DOHH2 (cell line): ENCODE measurements around the gene CPLX1.

Experiments used
- CTCF ChIP-seq: fragments of 200-600 bp; sonication (generic); IDR thresholded peaks from one replicate; pipeline ENCODE4 v1.5.1; 2014; ENCODE audit warnings: antibody characterized with exemption, mild to moderate bottlenecking, low read depth, low read length; ENCODE audit not compliant: poor library complexity, severe bottlenecking
- EZH2phosphoT487 ChIP-seq: fragments of 200-600 bp; sonication (generic); IDR thresholded peaks from 2 replicates; pipeline ENCODE4 v1.6.1; 2017; ENCODE audit warnings: borderline replicate concordance, mild to moderate bottlenecking, antibody characterized with exemption, low read length, moderate library complexity, mixed read lengths

- TF ChIP-seq CTCF, result no peak
- TF ChIP-seq EZH2phosphoT487, result no peak
These were observed 64.8 kb downstream of the CPLX1 start for GRCh38 chr4:761086-761485.
